Thoracic aorta (tissue), 2 donors: ENCODE data around the gene VSIG4. TPM values are rescaled to one million over a fixed set of nuclear protein-coding genes. Genes with fewer than 3 reads are reported as not detected.

Experiments
- ATAC-seq: fragments of 150-250 bp; one replicate; pipeline ENCODE4 v1.8.0; 2017; ENCODE audit warnings: low read depth; ENCODE audit not compliant: insufficient number of reproducible peaks, low FRiP score
- DNase-seq: peaks from one replicate; pipeline ENCODE4 v3.0.0-alpha.2; 2020; ENCODE audit warnings: low spot score
- H3K27ac ChIP-seq, 2 donors: fragments of 200-600 bp; sonication (generic); 1 replicate in 1 of 2; 2 replicates in 1 of 2; pipeline ENCODE4 v1.5.1; 2016; ENCODE audit warnings: mild to moderate bottlenecking in 2 of 2, moderate library complexity in 2 of 2
- H3K27me3 ChIP-seq: fragments of 200-600 bp; sonication (generic); replicated peaks from 2 replicates; pipeline ENCODE4 v1.6.0; 2016; ENCODE audit warnings: mild to moderate bottlenecking; ENCODE audit not compliant: insufficient read depth
- H3K36me3 ChIP-seq: fragments of 200-600 bp; sonication (generic); one replicate; pipeline ENCODE4 v1.5.1; 2016
- H3K4me1 ChIP-seq, 2 donors: fragments of 200-600 bp; sonication (generic); 1 replicate in 1 of 2; 2 replicates in 1 of 2; pipeline versions ENCODE4 v1.5.1 to v1.6.0; 2016; ENCODE audit warnings: low read depth in 2 of 2, mild to moderate bottlenecking in 1 of 2; ENCODE audit not compliant: control insufficient read depth in 1 of 2
- H3K4me3 ChIP-seq: fragments of 200-600 bp; sonication (generic); 2 replicates; pipeline ENCODE4 v1.5.1; 2016; ENCODE audit warnings: mild to moderate bottlenecking
- H3K9me3 ChIP-seq: fragments of 200-600 bp; sonication (generic); 2 replicates; pipeline ENCODE4 v1.5.1; 2016
- total RNA-seq, 2 donors: library from RNA; depleted of rRNA; stranded (reverse); fragments of >200 nt; gene quantifications; one replicate each; pipeline versions ENCODE4 v1.1.0 to v1.2.3, GENCODE V29; 2016
- TF ChIP-seq, protein P1 (sequence below): fragments of 200-600 bp; sonication (generic); IDR thresholded peaks from one replicate; pipeline ENCODE4 v1.5.1; 2019; ENCODE audit warnings: antibody characterized with exemption

The VSIG4 gene
- total RNA-seq, 2 donors from 2014 or later: 154 to 311 TPM

DNA sequence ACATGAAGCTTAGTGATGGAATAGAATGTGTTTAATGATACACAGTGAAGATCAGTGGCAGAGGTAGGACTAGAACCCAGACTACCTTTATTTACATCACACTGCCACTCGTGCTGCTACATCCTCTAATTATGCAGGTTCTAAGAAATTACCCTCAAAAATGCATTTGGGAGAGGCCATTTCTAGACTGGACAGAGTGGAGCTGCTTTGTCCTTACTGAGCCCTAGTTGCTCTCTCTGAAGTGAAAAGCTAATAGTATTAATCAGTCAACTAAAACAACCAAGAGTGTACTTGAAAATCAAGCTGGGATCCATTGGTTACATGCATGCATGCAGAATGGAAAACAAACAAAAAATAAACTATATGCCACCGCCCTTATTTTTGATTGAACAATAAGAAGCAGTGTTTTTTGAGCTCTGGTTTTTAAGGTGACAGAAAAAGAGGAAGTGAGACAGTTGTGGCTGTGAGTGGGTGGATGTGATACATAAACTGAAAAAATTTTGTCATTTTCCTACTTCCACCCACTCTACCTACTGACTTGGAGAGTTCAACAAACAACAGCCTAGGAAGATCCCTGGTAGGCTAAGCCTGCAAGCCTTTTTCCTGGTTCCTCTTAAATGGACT is 6.8 kb upstream of the VSIG4 start:
- no peak overlapping the region for H3K27ac ChIP-seq
- no peaks in the 10 kb centered on the region for H3K4me1 ChIP-seq
- ATAC-seq (no peak), DNase-seq (no peak)
- H3K4me3 ChIP-seq: no peak overlapping the region
- no peaks in the 10 kb centered on the region for H3K9me3 ChIP-seq
- no peaks in the 10 kb centered on the region for H3K36me3 ChIP-seq
- no peaks in the 10 kb centered on the region for H3K27me3 ChIP-seq
- TF ChIP-seq, protein P1, sequence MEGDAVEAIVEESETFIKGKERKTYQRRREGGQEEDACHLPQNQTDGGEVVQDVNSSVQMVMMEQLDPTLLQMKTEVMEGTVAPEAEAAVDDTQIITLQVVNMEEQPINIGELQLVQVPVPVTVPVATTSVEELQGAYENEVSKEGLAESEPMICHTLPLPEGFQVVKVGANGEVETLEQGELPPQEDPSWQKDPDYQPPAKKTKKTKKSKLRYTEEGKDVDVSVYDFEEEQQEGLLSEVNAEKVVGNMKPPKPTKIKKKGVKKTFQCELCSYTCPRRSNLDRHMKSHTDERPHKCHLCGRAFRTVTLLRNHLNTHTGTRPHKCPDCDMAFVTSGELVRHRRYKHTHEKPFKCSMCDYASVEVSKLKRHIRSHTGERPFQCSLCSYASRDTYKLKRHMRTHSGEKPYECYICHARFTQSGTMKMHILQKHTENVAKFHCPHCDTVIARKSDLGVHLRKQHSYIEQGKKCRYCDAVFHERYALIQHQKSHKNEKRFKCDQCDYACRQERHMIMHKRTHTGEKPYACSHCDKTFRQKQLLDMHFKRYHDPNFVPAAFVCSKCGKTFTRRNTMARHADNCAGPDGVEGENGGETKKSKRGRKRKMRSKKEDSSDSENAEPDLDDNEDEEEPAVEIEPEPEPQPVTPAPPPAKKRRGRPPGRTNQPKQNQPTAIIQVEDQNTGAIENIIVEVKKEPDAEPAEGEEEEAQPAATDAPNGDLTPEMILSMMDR: no peak

DNA sequence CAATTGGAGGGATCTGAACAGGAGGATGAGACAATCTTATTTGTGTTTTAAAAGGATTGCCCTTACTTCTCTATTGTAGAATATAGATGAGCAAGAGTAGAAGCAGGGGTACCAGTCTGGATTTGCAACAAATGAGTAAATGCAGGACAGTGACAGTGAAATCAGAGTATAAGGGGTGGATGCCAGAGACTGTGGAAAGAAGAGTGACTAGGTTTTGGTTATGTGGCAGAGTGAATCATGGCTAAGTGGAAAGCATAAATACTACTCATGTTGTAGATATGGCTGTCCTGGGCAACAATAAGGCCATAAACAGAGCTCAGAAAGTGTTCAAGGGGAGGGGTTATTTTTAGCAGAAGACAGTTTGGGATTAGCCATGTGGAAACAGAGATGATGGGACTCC is 6.0 kb upstream of the VSIG4 start:
- no peaks in the 10 kb centered on the region for H3K9me3 ChIP-seq
- no peaks in the 10 kb centered on the region for H3K4me1 ChIP-seq
- H3K27ac ChIP-seq: no peak overlapping the region
- no peaks in the 10 kb centered on the region for H3K36me3 ChIP-seq
- ATAC-seq: no peak
- TF ChIP-seq, protein P1: no peak
- H3K27me3 ChIP-seq: no peaks in the 10 kb centered on the region
- DNase-seq: no peak
- H3K4me3 ChIP-seq: no peak overlapping the region

DNA sequence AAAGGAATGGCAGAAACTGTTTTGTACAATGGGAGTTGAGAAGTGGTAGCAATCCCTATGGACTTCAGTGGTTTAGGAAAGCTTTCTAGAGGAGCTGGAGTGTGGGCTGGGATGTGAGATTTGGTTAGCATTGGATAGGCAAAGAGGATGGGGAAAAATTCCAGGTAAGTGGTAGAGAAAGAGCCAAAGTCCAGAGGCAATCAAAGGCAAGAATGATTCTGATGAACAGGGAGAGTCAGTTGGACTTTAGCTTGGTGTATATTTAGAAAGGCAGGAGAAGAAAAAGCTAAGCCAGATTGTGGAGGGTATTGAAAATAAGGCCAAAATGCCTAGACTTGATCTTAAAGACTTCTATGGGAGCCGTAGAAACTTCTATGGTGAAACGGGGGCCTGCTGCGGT is 3.7 kb upstream of the VSIG4 start:
- no peak for ATAC-seq
- Histone ChIP-seq H3K9me3 (no peaks in the 10 kb centered on the region), H3K36me3 (no peaks in the 10 kb centered on the region), H3K4me1 (no peaks in the 10 kb centered on the region), H3K27me3 (no peaks in the 10 kb centered on the region), H3K27ac (no peak overlapping the region), H3K4me3 (no peak overlapping the region)
- no peak for DNase-seq
- TF ChIP-seq, protein P1: no peak

DNA sequence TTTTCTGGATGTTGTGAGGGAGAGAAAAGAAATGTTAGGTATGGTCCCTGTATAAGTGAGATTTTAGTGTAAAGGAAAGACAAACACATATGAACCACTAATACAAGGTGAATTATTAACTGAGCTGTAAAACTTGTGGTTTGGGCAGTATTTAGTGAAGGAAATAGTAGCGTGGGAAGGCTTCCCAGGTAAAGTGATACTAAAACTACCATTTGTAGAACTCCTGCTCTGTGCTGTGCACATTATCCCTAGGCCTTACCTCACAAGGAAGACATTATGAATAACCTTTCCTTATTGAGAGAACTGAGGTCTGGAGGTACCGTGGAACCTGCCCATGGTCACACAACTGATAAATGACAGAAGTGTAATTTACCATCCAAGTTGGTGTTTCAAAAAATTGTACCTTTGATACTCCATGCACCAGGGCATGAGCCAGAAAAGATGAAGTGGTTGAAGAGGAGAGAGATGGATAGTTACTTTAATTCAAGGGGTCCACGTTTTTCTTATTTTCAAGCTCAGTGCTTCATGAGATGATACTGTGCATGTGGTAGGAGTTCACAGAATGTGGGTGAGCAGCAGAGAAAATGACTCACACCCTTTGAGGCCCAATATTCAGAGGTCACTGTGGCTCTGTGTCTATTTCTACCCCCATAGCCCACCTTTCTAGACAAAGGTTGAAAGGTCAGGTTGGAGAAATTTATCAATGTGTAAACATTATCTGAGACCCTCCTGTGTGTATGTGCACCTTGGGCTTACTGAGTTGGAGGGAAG is 2.6 kb upstream of the VSIG4 start:
- no peak overlapping the region for H3K4me3 ChIP-seq
- no peaks in the 10 kb centered on the region for H3K36me3 ChIP-seq
- no peak for DNase-seq
- no peaks in the 10 kb centered on the region for H3K9me3 ChIP-seq
- TF ChIP-seq, protein P1: no peak
- ATAC-seq: no peak
- no peak overlapping the region for H3K27ac ChIP-seq
- no peaks in the 10 kb centered on the region for H3K4me1 ChIP-seq
- no peaks in the 10 kb centered on the region for H3K27me3 ChIP-seq

DNA sequence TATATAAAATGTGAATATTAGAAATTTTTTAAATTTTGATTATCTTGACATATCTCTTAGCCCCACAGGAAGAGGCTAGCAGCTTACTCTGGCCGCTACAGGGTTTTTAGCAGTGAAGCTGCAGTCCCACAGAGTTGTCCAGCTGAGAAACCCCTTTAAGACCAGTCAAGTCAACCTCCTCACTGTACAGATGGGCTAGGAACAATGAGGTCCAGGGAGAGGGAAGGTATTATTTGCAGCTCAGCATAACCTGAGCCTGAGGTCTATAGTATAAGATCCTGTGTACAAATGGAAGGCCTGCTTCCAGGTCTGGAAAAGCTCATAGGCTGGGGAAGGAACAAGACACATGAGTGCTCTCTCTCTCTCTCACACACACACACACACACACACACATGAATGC is 1.8 kb downstream of the VSIG4 start:
- no peaks in the 10 kb centered on the region for H3K36me3 ChIP-seq
- DNase-seq (no peak), ATAC-seq (no peak)
- H3K27me3 ChIP-seq: no peaks in the 10 kb centered on the region
- TF ChIP-seq, protein P1: no peak
- no peaks in the 10 kb centered on the region for H3K4me1 ChIP-seq
- no peaks in the 10 kb centered on the region for H3K9me3 ChIP-seq
- H3K27ac ChIP-seq: no peak overlapping the region
- no peak overlapping the region for H3K4me3 ChIP-seq
